Progenitor cell of endocrine pancreas (in vitro differentiated cells): Measurements from ENCODE around the gene PRODH2. TPM values are rescaled to one million over a fixed set of nuclear protein-coding genes. Genes with fewer than 3 reads are reported as not detected.

Source experiments
- DNase-seq: peaks from one replicate; pipeline ENCODE4 v3.0.0; 2021; ENCODE audit warnings: low spot score; ENCODE audit not compliant: unreplicated experiment
- H3K27ac Mint-ChIP-seq: 2 replicates; pipeline ENCODE4 v1.8.0; 2021; ENCODE audit warnings: mild to moderate bottlenecking, moderate library complexity, mixed read lengths
- H3K27me3 Mint-ChIP-seq: 2 replicates; pipeline ENCODE4 v1.8.0; 2021; ENCODE audit warnings: mixed read lengths
- H3K36me3 Mint-ChIP-seq: 2 replicates; pipeline ENCODE4 v1.8.0; 2022; ENCODE audit warnings: mixed read lengths; ENCODE audit not compliant: insufficient read depth
- H3K4me1 Mint-ChIP-seq: 2 replicates; pipeline ENCODE4 v1.8.0; 2021; ENCODE audit warnings: low read depth, mixed read lengths
- H3K4me3 Mint-ChIP-seq: 2 replicates; pipeline ENCODE4 v1.8.0; 2021; ENCODE audit warnings: low read depth, mild to moderate bottlenecking, moderate library complexity, mixed read lengths
- H3K9me3 Mint-ChIP-seq: 2 replicates; pipeline ENCODE4 v1.8.0; 2021; ENCODE audit warnings: low read depth, mixed read lengths
- CTCF ChIP-seq: fragments of 200-600 bp; sonication (generic); IDR thresholded peaks from one replicate; pipeline ENCODE4 v1.5.0; 2021; ENCODE audit warnings: antibody characterized with exemption, mild to moderate bottlenecking; ENCODE audit not compliant: unreplicated experiment
- total RNA-seq: library from RNA; stranded (reverse); gene quantifications from 2 replicates; pipeline ENCODE4 v1.2.1, GENCODE V29; 2021

The PRODH2 gene
- total RNA-seq, 1 donor from 2014 or later = 5.3 TPM

- no peaks in the 10 kb centered on the region for H3K36me3 Mint-ChIP-seq
- no peaks in the 10 kb centered on the region for H3K9me3 Mint-ChIP-seq
- H3K4me1 Mint-ChIP-seq = peaks cover 2% of the 10 kb centered on the region
- peaks cover 17% of the 10 kb centered on the region for H3K27me3 Mint-ChIP-seq
- H3K27ac Mint-ChIP-seq = no peak overlapping the region
- no peak for TF ChIP-seq CTCF
- DNase-seq = no peak
- H3K4me3 Mint-ChIP-seq = no peak overlapping the region
These were observed 622 bp upstream of the PRODH2 start for GRCh38 chr19:35813043-35813890.

GRCh38 chr19:35811317-35812219 lies 1.1 kb downstream of the PRODH2 start:
- Mint-ChIP-seq H3K36me3 (no peaks in the 10 kb centered on the region), H3K27me3 (peaks cover 16% of the 10 kb centered on the region), H3K4me3 (no peak overlapping the region), H3K9me3 (no peaks in the 10 kb centered on the region), H3K27ac (peak overlapping the region; percentile 2), H3K4me1 (peaks cover 2% of the 10 kb centered on the region)
- no peak for TF ChIP-seq CTCF
- no peak for DNase-seq

GRCh38 chr19:35807633-35808032 lies 5.0 kb downstream of the PRODH2 start:
- Mint-ChIP-seq H3K4me1 (peaks cover under 1% of the 10 kb centered on the region), H3K9me3 (no peaks in the 10 kb centered on the region), H3K36me3 (no peaks in the 10 kb centered on the region), H3K4me3 (no peak overlapping the region), H3K27me3 (peaks cover 10% of the 10 kb centered on the region), H3K27ac (no peak overlapping the region)
- no peak for TF ChIP-seq CTCF
- no peak for DNase-seq

- Mint-ChIP-seq H3K4me3 (no peak overlapping the region), H3K27me3 (peaks cover 10% of the 10 kb centered on the region), H3K36me3 (no peaks in the 10 kb centered on the region), H3K27ac (no peak overlapping the region), H3K4me1 (no peaks in the 10 kb centered on the region), H3K9me3 (no peaks in the 10 kb centered on the region)
- DNase-seq = no peak
- TF ChIP-seq CTCF = no peak
These were observed 6.0 kb downstream of the PRODH2 start for GRCh38 chr19:35806597-35806996.

GRCh38 chr19:35805526-35806102 lies 7.0 kb downstream of the PRODH2 start:
- no peak for TF ChIP-seq CTCF
- DNase-seq = no peak
- Mint-ChIP-seq H3K27me3 (peaks cover 7% of the 10 kb centered on the region), H3K27ac (no peak overlapping the region), H3K4me1 (no peaks in the 10 kb centered on the region), H3K9me3 (no peaks in the 10 kb centered on the region), H3K4me3 (no peak overlapping the region), H3K36me3 (no peaks in the 10 kb centered on the region)
